PC-3 (cell line): Measurements from ENCODE around the gene FGD3. TPM values are rescaled to one million over a fixed set of nuclear protein-coding genes. Genes with fewer than 3 reads are reported as not detected.

Experiments
- ATAC-seq: fragments of 200-7000 bp; cut with Tn5 transposase; 2 replicates; pipeline ENCODE4 v1.9.1; 2020; ENCODE audit warnings: mild to moderate bottlenecking, moderate library complexity
- BruUV-seq: library from RNA; stranded (reverse); fragments of 400-500 nt; replicated peaks from 2 replicates; lab custom pipeline; 2021; lab: Mats Ljungman, UMichigan
- CTCF ChIA-PET: fragments of 300-600 bp; sonication (Branson Sonifier 250); formaldehyde crosslinking; loops from one replicate; lab custom pipeline; 2022; ENCODE audit warnings: antibody characterized with exemption; lab: Charles Lee
- POLR2A ChIA-PET: fragments of 300-600 bp; sonication (Branson Sonifier 250); formaldehyde crosslinking; loops from one replicate; lab custom pipeline; 2022; ENCODE audit warnings: antibody characterized with exemption; ENCODE audit not compliant: unreplicated experiment; lab: Charles Lee
- DNase-seq: peaks from one replicate; pipeline ENCODE4 v3.0.0-alpha.2; 2015
- H2AFZ ChIP-seq: fragments of 300-600 bp; sonication (generic); 2 replicates; pipeline ENCODE4 v1.6.0; 2016; ENCODE audit warnings: antibody characterized with exemption, low read length
- H3F3A ChIP-seq: fragments of 300-600 bp; sonication (generic); one replicate; pipeline ENCODE4 v1.6.0; 2017; ENCODE audit warnings: antibody characterized with exemption, low read length, control low read depth, mild to moderate bottlenecking; ENCODE audit not compliant: unreplicated experiment
- H3K27ac ChIP-seq: fragments of 300-600 bp; sonication (generic); 2 replicates; pipeline ENCODE4 v1.5.1; 2016; ENCODE audit warnings: mild to moderate bottlenecking, low read length
- H3K27me3 ChIP-seq: fragments of 300-600 bp; sonication (generic); 2 replicates; pipeline ENCODE4 v1.6.1; 2016; ENCODE audit warnings: low read length, mixed read lengths
- H3K36me3 ChIP-seq: fragments of 300-600 bp; sonication (generic); 2 replicates; pipeline ENCODE4 v1.6.1; 2016; ENCODE audit warnings: low read depth, mixed run types, low read length, mixed read lengths
- H3K4me1 ChIP-seq: fragments of 300-600 bp; sonication (generic); 2 replicates; pipeline ENCODE4 v1.5.1; 2016; ENCODE audit warnings: low read length; ENCODE audit not compliant: insufficient read depth
- H3K4me2 ChIP-seq: fragments of 300-600 bp; sonication (generic); 2 replicates; pipeline ENCODE4 v1.6.0; 2016; ENCODE audit warnings: low read length
- H3K4me3 ChIP-seq: fragments of 300-600 bp; sonication (generic); 2 replicates; pipeline ENCODE4 v1.5.1; 2016; ENCODE audit warnings: mild to moderate bottlenecking, low read length, mixed read lengths
- H3K79me2 ChIP-seq: fragments of 300-600 bp; sonication (generic); 2 replicates; pipeline ENCODE4 v1.6.1; 2017; ENCODE audit warnings: low read length, mixed read lengths
- H3K9ac ChIP-seq: fragments of 300-600 bp; sonication (generic); 2 replicates; pipeline ENCODE4 v1.6.0; 2016; ENCODE audit warnings: mild to moderate bottlenecking, low read length
- H3K9me2 ChIP-seq: fragments of 300-600 bp; sonication (generic); replicated peaks from 2 replicates; pipeline ENCODE4 v1.6.1; 2016; ENCODE audit warnings: mixed run types, low read length, mixed read lengths
- H3K9me3 ChIP-seq: fragments of 300-600 bp; sonication (generic); 2 replicates; pipeline ENCODE4 v1.6.1; 2016; ENCODE audit warnings: low read length, mixed read lengths
- H4K20me1 ChIP-seq: fragments of 300-600 bp; sonication (generic); 2 replicates; pipeline ENCODE4 v1.6.1; 2016; ENCODE audit warnings: low read length, mixed read lengths
- CTCF ChIP-seq: fragments of 300-600 bp; sonication (generic); conservative IDR thresholded peaks from 2 replicates; pipeline ENCODE4 v1.5.1; 2017; ENCODE audit warnings: antibody characterized with exemption, low read depth, mild to moderate bottlenecking, low read length
- EZH2 ChIP-seq: fragments of 300-600 bp; sonication (generic); IDR thresholded peaks from one replicate; pipeline ENCODE4 v1.6.1; 2017; ENCODE audit warnings: antibody characterized with exemption, mild to moderate bottlenecking, low read length; ENCODE audit not compliant: unreplicated experiment
- EZH2phosphoT487 ChIP-seq: fragments of 300-600 bp; sonication (generic); IDR thresholded peaks from 2 replicates; pipeline ENCODE4 v1.6.1; 2018; ENCODE audit warnings: mild to moderate bottlenecking, antibody characterized with exemption, low read length, borderline replicate concordance
- intact Hi-C: fragments of 100-400 bp; cut with micrococcal nuclease; formaldehyde crosslinking; loops from 2 replicates; pipeline ENCODE4 v1.9.0; 2023
- total RNA-seq: library from RNA; depleted of rRNA; stranded (reverse); fragments of >200 nt; gene quantifications from 2 replicates; pipeline ENCODE4 v1.2.3, GENCODE V29; 2014

The FGD3 gene
- total RNA-seq, 1 experiment from 2014 or later = 5.4 TPM

- intact Hi-C loops = no loop called here
- Histone ChIP-seq H2AFZ (no peak overlapping the region), H3K4me3 (no peak overlapping the region), H3F3A (no peaks in the 10 kb centered on the region), H3K27ac (no peak overlapping the region), H3K36me3 (no peaks in the 10 kb centered on the region), H3K4me1 (no peaks in the 10 kb centered on the region), H3K9me3 (no peaks in the 10 kb centered on the region; the same call in 1 of the 2 replicates), H4K20me1 (no peaks in the 10 kb centered on the region), H3K9me2 (no peaks in the 10 kb centered on the region), H3K9ac (no peak overlapping the region), H3K4me2 (no peak overlapping the region), H3K27me3 (no peaks in the 10 kb centered on the region), H3K79me2 (no peaks in the 10 kb centered on the region)
- DNase-seq (no peak), ATAC-seq (no peak)
- no TSS peak for BruUV-seq
- TF ChIP-seq CTCF = no peak
- TF ChIP-seq EZH2phosphoT487 = no peak
- TF ChIP-seq EZH2 = no peak
- POLR2A ChIA-PET = no interaction called here
- CTCF ChIA-PET = no interaction called here
Measured at GRCh38 chr9:92962303-92962649, 15.0 kb downstream of the FGD3 start.

- no peaks in the 10 kb centered on the region for H4K20me1 ChIP-seq
- ChIA-PET CTCF (no interaction called here), POLR2A (no interaction called here)
- no TSS peak for BruUV-seq
- intact Hi-C loops = no loop called here
- no peak overlapping the region for H3K9ac ChIP-seq
- ATAC-seq (no peak), DNase-seq (no peak)
- no peaks in the 10 kb centered on the region for H3K27me3 ChIP-seq
- no peaks in the 10 kb centered on the region; the same call in 1 of the 2 replicates for H3K9me3 ChIP-seq
- H3K79me2 ChIP-seq = no peaks in the 10 kb centered on the region
- no peak overlapping the region for H3K4me3 ChIP-seq
- H3K4me2 ChIP-seq = no peak overlapping the region
- H3K9me2 ChIP-seq = no peaks in the 10 kb centered on the region
- no peak overlapping the region for H3K27ac ChIP-seq
- TF ChIP-seq EZH2 (no peak), CTCF (no peak), EZH2phosphoT487 (no peak)
- no peaks in the 10 kb centered on the region for H3K36me3 ChIP-seq
- H3K4me1 ChIP-seq = no peaks in the 10 kb centered on the region
- no peak overlapping the region for H2AFZ ChIP-seq
- no peaks in the 10 kb centered on the region for H3F3A ChIP-seq
Measured at GRCh38 chr9:92962846-92963245, 15.5 kb downstream of the FGD3 start.

- H3K9me2 ChIP-seq = no peaks in the 10 kb centered on the region
- H3K4me1 ChIP-seq = no peaks in the 10 kb centered on the region
- H3K79me2 ChIP-seq = no peaks in the 10 kb centered on the region
- no peak overlapping the region for H3K9ac ChIP-seq
- ChIA-PET CTCF (no interaction called here), POLR2A (no interaction called here)
- no peaks in the 10 kb centered on the region for H3K36me3 ChIP-seq
- H4K20me1 ChIP-seq = no peaks in the 10 kb centered on the region
- no peak overlapping the region for H2AFZ ChIP-seq
- intact Hi-C loops = no loop called here
- H3K27ac ChIP-seq = no peak overlapping the region
- no peak for TF ChIP-seq EZH2phosphoT487
- no peak for TF ChIP-seq EZH2
- no peak for TF ChIP-seq CTCF
- H3K4me2 ChIP-seq = no peak overlapping the region
- no peak overlapping the region for H3K4me3 ChIP-seq
- BruUV-seq = no TSS peak
- no peaks in the 10 kb centered on the region; the same call in 1 of the 2 replicates for H3K9me3 ChIP-seq
- DNase-seq (no peak), ATAC-seq (no peak)
- no peaks in the 10 kb centered on the region for H3K27me3 ChIP-seq
- H3F3A ChIP-seq = no peaks in the 10 kb centered on the region
Measured at GRCh38 chr9:92963831-92964606, 16.7 kb downstream of the FGD3 start.
